Neutrophil (primary cell): ENCODE measurements around the gene SPNS2.

ENCODE experiments used
- H3K27ac ChIP-seq: fragments of 200-600 bp; sonication (generic); 2 replicates; pipeline ENCODE4 v1.5.1; 2016; ENCODE audit warnings: mild to moderate bottlenecking, moderate library complexity
- H3K27me3 ChIP-seq: fragments of 200-600 bp; sonication (generic); 2 replicates; pipeline ENCODE4 v1.6.0; 2016; ENCODE audit warnings: mild to moderate bottlenecking
- H3K36me3 ChIP-seq: fragments of 200-600 bp; sonication (generic); 2 replicates; pipeline ENCODE4 v1.5.1; 2017
- H3K4me1 ChIP-seq, 2 experiments: fragments of 200-600 bp in 1 of 2; sonication (generic) in 1 of 2; 1 replicate in 1 of 2; 2 replicates in 1 of 2; pipeline versions ENCODE4 v1.5.1 to v1.6.1; 2013 to 2016; ENCODE audit warnings: low read depth in 1 of 2, low read length in 1 of 2, mild to moderate bottlenecking in 1 of 2, moderate library complexity in 1 of 2; ENCODE audit not compliant: control insufficient read depth in 1 of 2, insufficient read depth in 1 of 2
- H3K4me3 ChIP-seq, 2 experiments: fragments of 200-600 bp in 1 of 2; sonication (generic) in 1 of 2; 1 replicate in 1 of 2; 2 replicates in 1 of 2; pipeline ENCODE4 v1.5.1; 2013 to 2016; ENCODE audit warnings: low read depth in 1 of 2, low read length in 1 of 2, mild to moderate bottlenecking in 1 of 2, moderate library complexity in 1 of 2
- H3K9me3 ChIP-seq: fragments of 200-600 bp; sonication (generic); 2 replicates; pipeline ENCODE4 v1.5.1; 2016
- CTCF ChIP-seq: fragments of 200-600 bp; sonication (generic); IDR thresholded peaks from 2 replicates; pipeline ENCODE4 v1.5.1; 2016; ENCODE audit warnings: antibody characterized with exemption

Gene SPNS2

GRCh38 chr17:4584917-4585637 is 86.4 kb downstream of the SPNS2 start:
- Histone ChIP-seq H3K9me3 (no peaks in the 10 kb centered on the region), H3K36me3 (no peaks in the 10 kb centered on the region), H3K4me3 (no peak overlapping the region), H3K27me3 (peaks cover 92% of the 10 kb centered on the region), H3K27ac (no peak overlapping the region), H3K4me1 (peaks cover 4 to 6% of the 10 kb centered on the region in 2 experiments)
- TF ChIP-seq CTCF = no peak

DNA sequence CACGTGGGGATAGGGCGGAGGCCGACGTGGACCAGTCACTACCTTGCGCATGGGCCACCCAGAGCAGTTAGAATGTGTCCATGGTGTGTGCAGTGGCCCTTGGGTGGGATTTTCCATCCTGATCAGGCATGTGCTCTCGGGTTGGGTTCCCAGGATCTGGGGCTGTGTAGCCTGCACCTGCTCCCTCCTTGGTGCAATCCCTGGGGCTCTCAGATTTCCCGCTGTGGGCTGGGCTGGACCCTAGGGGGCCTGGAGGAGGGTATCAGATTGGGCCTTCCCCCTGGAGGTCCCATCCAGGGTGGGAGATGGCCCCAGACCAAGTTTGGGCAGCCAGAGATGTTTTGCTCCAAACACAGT is 86.9 kb downstream of the SPNS2 start:
- H3K9me3 ChIP-seq = no peaks in the 10 kb centered on the region
- H3K4me1 ChIP-seq = peaks cover 4 to 6% of the 10 kb centered on the region in 2 experiments
- H3K4me3 ChIP-seq = no peak overlapping the region
- no peak for TF ChIP-seq CTCF
- H3K27ac ChIP-seq = no peak overlapping the region
- no peaks in the 10 kb centered on the region for H3K36me3 ChIP-seq
- H3K27me3 ChIP-seq = peaks cover 90% of the 10 kb centered on the region

DNA sequence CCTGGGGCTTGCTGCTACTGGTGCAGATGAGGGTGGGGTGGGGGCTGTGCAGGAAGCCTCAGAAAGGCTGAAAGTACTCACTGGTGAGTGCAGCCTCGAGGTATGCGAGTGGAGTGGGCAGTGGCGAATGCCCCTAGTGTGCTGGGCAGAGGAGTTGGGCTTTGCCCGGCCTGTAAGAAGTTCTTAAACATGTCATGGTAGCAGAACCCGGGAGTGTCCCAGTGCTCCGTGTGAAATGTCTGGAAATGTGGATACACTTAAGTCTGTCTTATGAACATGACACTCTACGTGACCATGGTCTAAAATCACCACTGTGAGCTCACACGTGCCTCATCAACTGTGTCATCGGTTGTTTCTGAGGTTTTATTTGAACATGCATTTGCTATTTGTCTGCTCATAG is 87.4 kb downstream of the SPNS2 start:
- Histone ChIP-seq H3K4me1 (peaks cover 4 to 6% of the 10 kb centered on the region in 2 experiments), H3K27ac (no peak overlapping the region), H3K36me3 (no peaks in the 10 kb centered on the region), H3K9me3 (no peaks in the 10 kb centered on the region), H3K27me3 (peaks cover 90% of the 10 kb centered on the region), H3K4me3 (no peak overlapping the region)
- TF ChIP-seq CTCF = no peak

DNA sequence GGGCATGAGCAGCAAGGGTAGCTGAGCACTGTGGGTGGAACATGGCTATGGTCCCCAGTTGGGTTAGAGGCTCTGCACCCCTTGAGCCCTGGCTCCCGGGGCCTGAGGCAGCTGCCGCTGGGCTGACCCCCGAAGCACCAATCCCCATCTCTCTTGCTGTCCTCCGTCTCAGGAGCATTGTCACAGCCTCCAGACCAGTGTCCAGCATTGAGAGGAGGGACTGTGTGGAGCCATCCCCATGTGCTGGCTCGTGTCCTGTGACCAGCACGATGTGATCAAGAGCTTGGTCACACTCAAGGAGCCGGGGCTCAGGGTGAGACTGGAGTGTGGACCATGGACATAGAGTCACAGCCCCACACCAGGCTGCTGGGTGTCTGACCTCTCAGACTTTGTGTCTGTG is 88.5 kb downstream of the SPNS2 start:
- Histone ChIP-seq H3K36me3 (no peaks in the 10 kb centered on the region), H3K4me3 (no peak overlapping the region), H3K27me3 (peaks cover 80% of the 10 kb centered on the region), H3K4me1 (peaks cover 4 to 6% of the 10 kb centered on the region in 2 experiments), H3K27ac (no peak overlapping the region), H3K9me3 (no peaks in the 10 kb centered on the region)
- no peak for TF ChIP-seq CTCF

DNA sequence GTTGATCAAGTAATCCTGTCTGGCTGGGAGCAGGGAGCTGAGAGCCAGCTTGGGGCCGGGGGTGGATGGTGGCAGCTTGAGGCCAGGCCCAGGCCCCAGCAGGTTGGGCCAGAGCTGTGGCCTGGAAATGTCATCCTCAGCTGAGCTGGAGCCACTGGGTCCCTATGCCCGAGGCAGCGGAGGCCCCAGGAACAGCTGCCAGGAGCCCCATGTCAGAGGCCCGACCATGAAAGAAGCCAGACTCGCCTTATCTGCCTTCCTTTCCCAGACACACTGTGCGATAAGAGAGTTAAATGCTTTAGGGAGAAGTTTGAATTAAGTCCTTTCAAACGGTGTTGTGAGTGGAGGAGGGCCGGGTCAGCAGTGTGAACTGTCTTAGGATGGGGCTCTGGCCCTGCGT is 89.1 kb downstream of the SPNS2 start:
- Histone ChIP-seq H3K27me3 (peaks cover 74% of the 10 kb centered on the region), H3K9me3 (no peaks in the 10 kb centered on the region), H3K27ac (no peak overlapping the region), H3K4me1 (peaks cover 4 to 6% of the 10 kb centered on the region in 2 experiments), H3K4me3 (no peak overlapping the region), H3K36me3 (no peaks in the 10 kb centered on the region)
- TF ChIP-seq CTCF = no peak
